Smooth muscle cell (in vitro differentiated cells): ENCODE results near the gene SFRP2. TPM values are rescaled to one million over a fixed set of nuclear protein-coding genes. Genes with fewer than 3 reads are reported as not detected.

Source experiments
- DNase-seq: peaks from one replicate; lab custom pipeline; 2025; ENCODE audit not compliant: unreplicated experiment; lab: John Stamatoyannopoulos, UW
- H2AFZ ChIP-seq: fragments of 200-600 bp; sonication (generic); 2 replicates; pipeline ENCODE4 v1.6.0; 2016; ENCODE audit warnings: antibody characterized with exemption, low read depth, mild to moderate bottlenecking
- H3F3A ChIP-seq: fragments of 200-600 bp; sonication (generic); 2 replicates; pipeline ENCODE4 v1.6.0; 2017; ENCODE audit warnings: antibody characterized with exemption, low read depth
- H3K27ac ChIP-seq: fragments of 200-600 bp; sonication (generic); 2 replicates; pipeline ENCODE4 v1.5.1; 2016; ENCODE audit warnings: low read depth, mild to moderate bottlenecking
- H3K27me3 ChIP-seq: fragments of 200-600 bp; sonication (generic); 2 replicates; pipeline ENCODE4 v1.6.1; 2016; ENCODE audit warnings: low read depth, mild to moderate bottlenecking
- H3K36me3 ChIP-seq: fragments of 200-600 bp; sonication (generic); 2 replicates; pipeline ENCODE4 v1.5.1; 2016; ENCODE audit warnings: low read depth
- H3K4me1 ChIP-seq: fragments of 200-600 bp; sonication (generic); 2 replicates; pipeline ENCODE4 v1.5.1; 2016; ENCODE audit warnings: low read depth
- H3K4me2 ChIP-seq: fragments of 200-600 bp; sonication (generic); 2 replicates; pipeline ENCODE4 v1.6.0; 2016; ENCODE audit warnings: mild to moderate bottlenecking
- H3K4me3 ChIP-seq: fragments of 200-600 bp; sonication (generic); 2 replicates; pipeline ENCODE4 v1.5.1; 2016; ENCODE audit warnings: mild to moderate bottlenecking
- H3K79me2 ChIP-seq: fragments of 200-600 bp; sonication (generic); 2 replicates; pipeline ENCODE4 v1.6.0; 2016; ENCODE audit warnings: low read depth, mild to moderate bottlenecking
- H3K9ac ChIP-seq: fragments of 200-600 bp; sonication (generic); 2 replicates; pipeline ENCODE4 v1.6.0; 2016; ENCODE audit warnings: low read depth
- H3K9me3 ChIP-seq: fragments of 200-600 bp; sonication (generic); replicated peaks from 2 replicates; pipeline ENCODE4 v1.5.1; 2016; ENCODE audit warnings: low read depth
- H4K20me1 ChIP-seq: fragments of 200-600 bp; sonication (generic); 2 replicates; pipeline ENCODE4 v1.6.0; 2016; ENCODE audit warnings: low read depth
- WGBS: methylation state at CpG from one replicate; pipeline ENCODE4 v1.1.7; 2016; ENCODE audit warnings: low lambda C conversion rate; 5-methylcytosine and 5-hydroxymethylcytosine counted together
- polyA plus RNA-seq: library from polyadenylated mRNA; unstranded; fragments of >200 nt; fragmentation: Nextera tagmentation; extraction: Ambion mirVana; gene quantifications from 2 replicates; pipeline ENCODE4 v1.2.1, GENCODE V29; 2016
- total RNA-seq: library from RNA; depleted of rRNA; stranded (reverse); fragments of >200 nt; gene quantifications from 2 replicates; pipeline ENCODE4 v1.2.3, GENCODE V29; 2014
- TF ChIP-seq, protein P1 (sequence below): fragments of 200-600 bp; sonication (generic); IDR thresholded peaks from 2 replicates; pipeline ENCODE4 v1.5.1; 2017; ENCODE audit warnings: borderline replicate concordance, mild to moderate bottlenecking, antibody characterized with exemption; ENCODE audit not compliant: insufficient read depth, poor library complexity, severe bottlenecking

The SFRP2 gene
- total and polyA plus RNA-seq, 2 experiments from 2014 or later, result 0.49 to 0.67 TPM

DNA sequence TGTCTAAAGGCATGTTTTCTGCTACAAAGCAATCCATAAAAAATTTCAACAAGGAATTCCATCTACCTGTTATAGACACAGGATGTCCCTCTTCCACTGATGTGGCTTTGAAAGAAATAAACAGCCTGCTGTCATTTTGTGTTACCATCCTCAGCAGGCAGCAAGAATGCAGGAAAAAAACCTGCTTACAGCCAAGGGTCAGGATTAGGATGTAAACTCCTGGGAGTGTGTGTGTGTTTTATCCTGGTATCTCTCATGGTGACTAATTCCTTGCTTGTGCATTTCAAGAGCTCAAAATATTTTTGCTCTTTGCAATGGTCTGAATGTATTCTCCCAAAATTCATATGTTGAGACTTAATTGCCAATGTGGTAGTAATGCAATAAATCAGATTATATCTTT lies 28.6 kb upstream of the SFRP2 start:
- Histone ChIP-seq H3K9ac (no peak overlapping the region), H3F3A (no peaks in the 10 kb centered on the region), H3K4me3 (no peak overlapping the region), H4K20me1 (no peaks in the 10 kb centered on the region), H3K9me3 (no peaks in the 10 kb centered on the region), H3K79me2 (no peaks in the 10 kb centered on the region), H3K4me1 (no peaks in the 10 kb centered on the region), H3K36me3 (no peaks in the 10 kb centered on the region), H3K27ac (no peak overlapping the region), H3K27me3 (no peaks in the 10 kb centered on the region), H2AFZ (no peak overlapping the region), H3K4me2 (no peak overlapping the region)
- no peak for DNase-seq
- TF ChIP-seq, protein P1, sequence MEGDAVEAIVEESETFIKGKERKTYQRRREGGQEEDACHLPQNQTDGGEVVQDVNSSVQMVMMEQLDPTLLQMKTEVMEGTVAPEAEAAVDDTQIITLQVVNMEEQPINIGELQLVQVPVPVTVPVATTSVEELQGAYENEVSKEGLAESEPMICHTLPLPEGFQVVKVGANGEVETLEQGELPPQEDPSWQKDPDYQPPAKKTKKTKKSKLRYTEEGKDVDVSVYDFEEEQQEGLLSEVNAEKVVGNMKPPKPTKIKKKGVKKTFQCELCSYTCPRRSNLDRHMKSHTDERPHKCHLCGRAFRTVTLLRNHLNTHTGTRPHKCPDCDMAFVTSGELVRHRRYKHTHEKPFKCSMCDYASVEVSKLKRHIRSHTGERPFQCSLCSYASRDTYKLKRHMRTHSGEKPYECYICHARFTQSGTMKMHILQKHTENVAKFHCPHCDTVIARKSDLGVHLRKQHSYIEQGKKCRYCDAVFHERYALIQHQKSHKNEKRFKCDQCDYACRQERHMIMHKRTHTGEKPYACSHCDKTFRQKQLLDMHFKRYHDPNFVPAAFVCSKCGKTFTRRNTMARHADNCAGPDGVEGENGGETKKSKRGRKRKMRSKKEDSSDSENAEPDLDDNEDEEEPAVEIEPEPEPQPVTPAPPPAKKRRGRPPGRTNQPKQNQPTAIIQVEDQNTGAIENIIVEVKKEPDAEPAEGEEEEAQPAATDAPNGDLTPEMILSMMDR, result no peak

DNA sequence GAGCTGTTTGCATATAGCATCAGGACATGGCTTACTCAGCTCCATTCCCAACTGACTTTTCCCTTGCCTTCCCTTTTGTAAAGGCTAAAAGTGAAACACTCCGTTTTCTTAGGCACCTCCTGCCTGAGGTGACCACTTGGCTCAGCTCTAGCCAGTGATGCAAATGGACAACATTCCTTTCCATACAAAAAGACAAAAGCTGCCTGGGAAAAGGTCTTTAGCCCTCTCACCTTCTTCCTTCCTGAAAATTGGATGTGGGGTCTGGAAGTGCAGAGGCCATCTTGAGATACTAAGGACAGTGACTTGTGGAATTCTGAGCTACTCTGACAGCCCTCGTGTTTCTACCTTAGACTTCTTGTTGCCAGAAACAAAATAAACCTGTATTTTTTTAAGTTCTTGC lies 27.7 kb upstream of the SFRP2 start:
- peaks cover 4% of the 10 kb centered on the region for H3K27me3 ChIP-seq
- no peak overlapping the region for H2AFZ ChIP-seq
- no peaks in the 10 kb centered on the region for H4K20me1 ChIP-seq
- H3K36me3 ChIP-seq, result no peaks in the 10 kb centered on the region
- DNase-seq, result no peak
- no peaks in the 10 kb centered on the region for H3K79me2 ChIP-seq
- TF ChIP-seq, protein P1, result no peak
- H3K9ac ChIP-seq, result no peak overlapping the region
- H3K4me2 ChIP-seq, result no peak overlapping the region
- no peaks in the 10 kb centered on the region for H3K9me3 ChIP-seq
- no peak overlapping the region for H3K4me3 ChIP-seq
- H3K27ac ChIP-seq, result no peak overlapping the region
- WGBS, result 44% methylated on average over 2 of the region's 2 CpGs
- no peaks in the 10 kb centered on the region for H3K4me1 ChIP-seq
- H3F3A ChIP-seq, result no peaks in the 10 kb centered on the region

DNA sequence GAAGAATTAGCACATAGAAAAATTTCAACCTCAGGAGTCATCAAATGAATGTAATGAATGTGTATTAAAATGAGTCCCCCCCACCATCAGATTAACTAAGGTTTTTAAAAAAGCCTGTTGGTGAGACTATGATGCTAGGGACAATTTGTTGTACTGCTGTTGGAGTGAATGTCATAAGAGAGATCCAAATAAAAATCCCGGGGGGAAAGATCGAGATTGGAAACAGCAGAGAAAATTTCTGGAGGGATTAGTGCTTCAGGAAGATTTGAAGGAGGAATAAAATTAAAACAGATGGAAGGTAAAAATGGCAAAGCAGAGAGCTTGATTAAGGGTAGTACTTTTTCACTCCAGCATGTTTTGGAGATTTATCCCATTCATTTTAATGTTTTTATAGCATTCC lies 25.9 kb upstream of the SFRP2 start:
- Histone ChIP-seq H3K9ac (no peak overlapping the region), H3K79me2 (no peaks in the 10 kb centered on the region), H3K27me3 (peaks cover 4% of the 10 kb centered on the region), H3K4me1 (no peaks in the 10 kb centered on the region), H3K27ac (no peak overlapping the region), H2AFZ (no peak overlapping the region), H3K4me3 (no peak overlapping the region), H3K9me3 (no peaks in the 10 kb centered on the region), H3K36me3 (no peaks in the 10 kb centered on the region), H4K20me1 (no peaks in the 10 kb centered on the region), H3K4me2 (no peak overlapping the region), H3F3A (no peaks in the 10 kb centered on the region)
- TF ChIP-seq, protein P1, result no peak
- WGBS, result 95% methylated on average over 2 of the region's 2 CpGs
- no peak for DNase-seq

DNA sequence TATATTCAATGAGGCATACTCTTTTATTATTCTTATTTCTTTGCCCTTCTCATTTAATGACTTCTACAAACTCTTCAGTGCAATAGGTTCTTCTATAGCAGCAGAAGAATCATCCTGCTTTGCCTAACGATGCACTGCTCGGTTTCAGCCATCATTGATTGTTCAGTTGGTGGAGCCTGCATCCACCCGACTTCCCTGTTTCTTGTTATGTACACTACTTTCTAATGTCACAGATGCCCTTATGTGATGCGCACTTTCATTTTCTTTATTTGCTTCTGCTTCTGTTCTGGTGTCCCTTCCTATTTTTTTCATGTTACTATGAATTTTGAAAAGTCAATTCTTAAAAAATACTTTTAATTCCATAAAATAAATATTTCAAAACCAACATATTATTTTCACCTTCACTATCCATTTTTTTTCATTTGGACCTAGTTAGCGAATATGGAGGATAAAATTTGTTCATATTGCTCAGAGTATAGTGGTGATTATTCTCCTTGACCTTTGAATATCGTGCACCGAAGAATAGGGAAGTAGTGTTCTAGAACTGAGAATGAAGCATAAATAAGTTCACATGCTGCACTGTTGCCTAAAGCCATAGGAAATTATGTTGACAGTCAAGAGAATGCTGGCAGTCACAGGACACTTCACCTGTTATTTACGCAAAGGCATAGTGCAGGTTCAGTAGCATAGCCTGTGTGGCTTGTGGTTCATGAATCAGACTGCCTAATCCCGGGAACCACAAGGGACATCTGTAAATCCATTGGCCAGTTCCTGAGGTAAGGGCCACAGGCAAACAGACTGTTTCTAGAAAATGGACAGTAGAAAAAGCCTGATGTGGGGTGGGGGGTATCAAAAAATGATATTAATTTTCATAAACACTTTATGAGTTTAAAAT lies 21.3 kb upstream of the SFRP2 start:
- H3K27ac ChIP-seq, result no peak overlapping the region
- no peaks in the 10 kb centered on the region for H3F3A ChIP-seq
- H3K4me1 ChIP-seq, result no peaks in the 10 kb centered on the region
- TF ChIP-seq, protein P1, result no peak
- WGBS, result 84% methylated on average over 9 of the region's 9 CpGs
- H4K20me1 ChIP-seq, result no peaks in the 10 kb centered on the region
- H3K9me3 ChIP-seq, result no peaks in the 10 kb centered on the region
- no peak overlapping the region for H3K4me2 ChIP-seq
- H3K9ac ChIP-seq, result no peak overlapping the region
- no peak overlapping the region for H2AFZ ChIP-seq
- no peak overlapping the region for H3K4me3 ChIP-seq
- no peaks in the 10 kb centered on the region for H3K36me3 ChIP-seq
- H3K79me2 ChIP-seq, result no peaks in the 10 kb centered on the region
- peaks cover 4% of the 10 kb centered on the region for H3K27me3 ChIP-seq
- no peak for DNase-seq
